Smooth muscle cell (in vitro differentiated cells): ENCODE results near the gene B4GALT2. TPM values are rescaled to one million over a fixed set of nuclear protein-coding genes. Genes with fewer than 3 reads are reported as not detected.

Experiments used
- DNase-seq: peaks from one replicate; lab custom pipeline; 2025; ENCODE audit not compliant: unreplicated experiment; lab: John Stamatoyannopoulos, UW
- H2AFZ ChIP-seq: fragments of 200-600 bp; sonication (generic); 2 replicates; pipeline ENCODE4 v1.6.0; 2016; ENCODE audit warnings: antibody characterized with exemption, low read depth, mild to moderate bottlenecking
- H3F3A ChIP-seq: fragments of 200-600 bp; sonication (generic); 2 replicates; pipeline ENCODE4 v1.6.0; 2017; ENCODE audit warnings: antibody characterized with exemption, low read depth
- H3K27ac ChIP-seq: fragments of 200-600 bp; sonication (generic); 2 replicates; pipeline ENCODE4 v1.5.1; 2016; ENCODE audit warnings: low read depth, mild to moderate bottlenecking
- H3K27me3 ChIP-seq: fragments of 200-600 bp; sonication (generic); 2 replicates; pipeline ENCODE4 v1.6.1; 2016; ENCODE audit warnings: low read depth, mild to moderate bottlenecking
- H3K36me3 ChIP-seq: fragments of 200-600 bp; sonication (generic); 2 replicates; pipeline ENCODE4 v1.5.1; 2016; ENCODE audit warnings: low read depth
- H3K4me1 ChIP-seq: fragments of 200-600 bp; sonication (generic); 2 replicates; pipeline ENCODE4 v1.5.1; 2016; ENCODE audit warnings: low read depth
- H3K4me2 ChIP-seq: fragments of 200-600 bp; sonication (generic); 2 replicates; pipeline ENCODE4 v1.6.0; 2016; ENCODE audit warnings: mild to moderate bottlenecking
- H3K4me3 ChIP-seq: fragments of 200-600 bp; sonication (generic); 2 replicates; pipeline ENCODE4 v1.5.1; 2016; ENCODE audit warnings: mild to moderate bottlenecking
- H3K79me2 ChIP-seq: fragments of 200-600 bp; sonication (generic); 2 replicates; pipeline ENCODE4 v1.6.0; 2016; ENCODE audit warnings: low read depth, mild to moderate bottlenecking
- H3K9ac ChIP-seq: fragments of 200-600 bp; sonication (generic); 2 replicates; pipeline ENCODE4 v1.6.0; 2016; ENCODE audit warnings: low read depth
- H3K9me3 ChIP-seq: fragments of 200-600 bp; sonication (generic); replicated peaks from 2 replicates; pipeline ENCODE4 v1.5.1; 2016; ENCODE audit warnings: low read depth
- H4K20me1 ChIP-seq: fragments of 200-600 bp; sonication (generic); 2 replicates; pipeline ENCODE4 v1.6.0; 2016; ENCODE audit warnings: low read depth
- CTCF ChIP-seq: fragments of 200-600 bp; sonication (generic); IDR thresholded peaks from 2 replicates; pipeline ENCODE4 v1.5.1; 2017; ENCODE audit warnings: borderline replicate concordance, mild to moderate bottlenecking, antibody characterized with exemption; ENCODE audit not compliant: insufficient read depth, poor library complexity, severe bottlenecking
- WGBS: methylation state at CpG from one replicate; pipeline ENCODE4 v1.1.7; 2016; ENCODE audit warnings: low lambda C conversion rate; 5-methylcytosine and 5-hydroxymethylcytosine counted together
- polyA plus RNA-seq: library from polyadenylated mRNA; unstranded; fragments of >200 nt; fragmentation: Nextera tagmentation; extraction: Ambion mirVana; gene quantifications from 2 replicates; pipeline ENCODE4 v1.2.1, GENCODE V29; 2016
- total RNA-seq: library from RNA; depleted of rRNA; stranded (reverse); fragments of >200 nt; gene quantifications from 2 replicates; pipeline ENCODE4 v1.2.3, GENCODE V29; 2014

B4GALT2 gene
- total and polyA plus RNA-seq, 2 experiments from 2014 or later = 52.4 to 135 TPM

GRCh38 chr1:43991200-43991475 is 12.1 kb downstream of the B4GALT2 start:
- no peaks in the 10 kb centered on the region for H3K79me2 ChIP-seq
- no peak for TF ChIP-seq CTCF
- no peak for DNase-seq
- no peaks in the 10 kb centered on the region for H3K36me3 ChIP-seq
- no peaks in the 10 kb centered on the region for H3K27me3 ChIP-seq
- peak overlapping the region; percentile 55 for H3K27ac ChIP-seq
- H3F3A ChIP-seq = peaks cover 16% of the 10 kb centered on the region
- no peaks in the 10 kb centered on the region for H3K9me3 ChIP-seq
- H3K4me1 ChIP-seq = peaks cover 5% of the 10 kb centered on the region
- no peaks in the 10 kb centered on the region for H4K20me1 ChIP-seq
- H3K9ac ChIP-seq = peak overlapping the region; percentile 57
- H2AFZ ChIP-seq = peak overlapping the region; percentile 6
- H3K4me2 ChIP-seq = peak overlapping the region; percentile 95
- H3K4me3 ChIP-seq = peak overlapping the region; percentile 51
- WGBS = 3% methylated on average over 10 of the region's 10 CpGs

GRCh38 chr1:43991476-43992231 is 12.6 kb downstream of the B4GALT2 start, which contains the start of gene CCDC24:
CCDC24 (plus strand) TSS chr1:43991599; CDS start chr1:43991879, 280 bp downstream.
- H3K9me3 ChIP-seq = no peaks in the 10 kb centered on the region
- WGBS = under 1% methylated on average over 41 of the region's 66 CpGs
- no peaks in the 10 kb centered on the region for H3K27me3 ChIP-seq
- peak within 1 kb of the TSS; percentile 6 for H2AFZ ChIP-seq
- peak within 1 kb of the TSS; percentile 51 for H3K4me3 ChIP-seq
- H4K20me1 ChIP-seq = no peaks in the 10 kb centered on the region
- peak within 1 kb of the TSS; percentile 95 for H3K4me2 ChIP-seq
- H3K79me2 ChIP-seq = no peaks in the 10 kb centered on the region
- peak within 1 kb of the TSS; percentile 55 for H3K27ac ChIP-seq
- TF ChIP-seq CTCF = no peak
- H3K9ac ChIP-seq = peak within 1 kb of the TSS; percentile 57
- DNase-seq = peak; percentile 53
- peaks cover 16% of the 10 kb centered on the region for H3F3A ChIP-seq
- no peaks in the 10 kb centered on the region for H3K36me3 ChIP-seq
- H3K4me1 ChIP-seq = peaks cover 10% of the 10 kb centered on the region

- Histone ChIP-seq H3K4me2 (peak overlapping the region; percentile 95), H3K79me2 (no peaks in the 10 kb centered on the region), H3K36me3 (no peaks in the 10 kb centered on the region), H4K20me1 (no peaks in the 10 kb centered on the region), H3K4me3 (peak overlapping the region; percentile 51), H3K9me3 (no peaks in the 10 kb centered on the region), H3K27me3 (no peaks in the 10 kb centered on the region), H3F3A (peaks cover 11% of the 10 kb centered on the region), H3K4me1 (peaks cover 11% of the 10 kb centered on the region), H3K27ac (no peak overlapping the region), H2AFZ (no peak overlapping the region), H3K9ac (no peak overlapping the region)
- no peak for DNase-seq
- WGBS = 47% methylated on average over 11 of the region's 11 CpGs
- TF ChIP-seq CTCF = no peak
These were observed 13.4 kb downstream of the B4GALT2 start for GRCh38 chr1:43992232-43992995.
